Endometrium (tissue), 2 donors: ENCODE data around the gene PSG7.
"Not testable (repeated sequence)": the region's sequence is repeated elsewhere in the genome, so short reads cannot be mapped to it uniquely, and the experiment has no call there.

ENCODE experiments used
- FAIRE-seq: peaks from 2 replicates; lab custom pipeline; 2012; peaks lifted over from hg19 to GRCh38; lab: Jason Lieb, UNC
- donor health status: control.
- donor health status: control.

PSG7 gene

GRCh38 chr19:42937107-42937506 lies at the start of gene PSG7:
TSS of gene PSG7 (minus strand) at chr19:42937207. CDS start at chr19:42937076, 131 bp downstream.
- FAIRE-seq: not testable (repeated sequence)

DNA sequence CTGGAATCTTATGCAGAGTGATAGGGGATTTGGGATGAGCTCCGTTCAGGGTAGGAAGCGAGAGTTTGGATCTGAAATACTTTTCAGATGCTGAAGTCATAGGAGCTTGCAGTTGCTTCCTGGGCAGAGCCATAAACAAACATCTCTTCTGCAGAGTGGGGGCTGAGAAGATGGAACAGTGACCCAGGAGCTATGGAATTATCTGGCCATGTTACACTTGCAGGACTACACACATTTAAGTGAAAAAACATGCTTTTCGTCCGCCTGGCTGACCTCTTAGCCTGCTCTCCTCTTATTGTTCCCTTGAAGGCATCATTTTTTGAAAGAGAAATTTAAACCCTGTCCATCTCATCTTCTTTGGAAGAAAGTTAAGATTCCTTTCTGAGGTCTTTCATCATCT lies 48.6 kb upstream of the PSG7 start:
- no peak for FAIRE-seq

DNA sequence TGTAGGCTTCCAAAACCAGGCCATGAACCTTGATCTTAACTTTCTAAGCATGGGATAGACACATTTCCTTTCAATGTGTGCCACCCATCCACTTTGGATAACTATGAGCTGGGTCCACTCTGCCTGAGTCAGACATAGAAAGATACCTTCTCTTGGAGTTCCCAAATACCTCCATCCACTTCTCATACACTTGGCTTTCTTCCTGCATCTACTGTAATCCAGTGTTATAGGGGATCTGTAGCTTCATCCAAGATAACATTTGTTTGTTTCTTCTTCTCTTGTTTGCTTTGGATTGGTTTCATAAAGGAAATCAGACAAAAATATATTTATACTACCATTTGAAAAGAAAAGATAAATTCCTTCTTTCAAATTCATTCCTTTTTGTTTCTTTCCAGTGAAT lies 45.1 kb upstream of the PSG7 start:
- not testable (repeated sequence) for FAIRE-seq

- FAIRE-seq: not testable (repeated sequence)
Measured at GRCh38 chr19:42971451-42971850, 34.4 kb upstream of the PSG7 start.

DNA sequence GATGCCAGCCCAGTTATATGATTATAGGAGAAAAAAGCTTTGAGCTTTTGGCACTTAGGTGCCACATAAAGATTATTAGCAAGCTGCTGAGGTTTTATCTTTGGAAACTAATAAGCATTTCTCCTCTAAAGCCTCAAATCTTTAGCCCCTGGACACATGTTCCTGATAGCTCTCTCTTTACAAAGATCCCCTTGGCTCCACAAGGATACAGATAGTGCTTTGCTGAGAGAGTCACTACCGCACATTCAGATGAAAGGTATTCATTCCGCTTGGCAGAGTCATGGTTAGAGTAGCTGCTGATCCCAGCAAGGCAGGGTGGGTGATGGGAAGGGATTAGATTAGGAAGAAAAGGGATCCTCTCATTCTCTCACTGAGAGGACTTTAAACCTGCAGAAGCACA lies 28.2 kb upstream of the PSG7 start:
- FAIRE-seq: no peak

DNA sequence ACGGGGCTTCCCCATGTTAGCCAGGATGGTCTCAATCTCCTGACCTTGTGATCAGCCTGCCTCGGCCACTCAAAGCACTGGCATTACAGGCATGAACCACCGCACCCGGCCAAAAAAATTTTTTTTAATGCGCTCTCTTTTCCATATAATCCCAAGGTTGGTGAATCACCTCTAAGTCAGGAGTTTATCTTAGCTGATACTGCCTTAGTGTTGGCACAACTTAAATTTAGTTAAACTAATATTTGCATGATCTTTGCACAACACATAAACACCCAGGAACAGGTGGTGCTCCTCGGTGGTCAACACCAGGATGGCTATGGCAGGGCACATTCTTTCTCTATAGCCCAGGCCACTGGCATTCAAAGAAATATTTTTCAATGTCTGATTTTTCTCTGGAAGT lies 24.1 kb upstream of the PSG7 start:
- no peak for FAIRE-seq

DNA sequence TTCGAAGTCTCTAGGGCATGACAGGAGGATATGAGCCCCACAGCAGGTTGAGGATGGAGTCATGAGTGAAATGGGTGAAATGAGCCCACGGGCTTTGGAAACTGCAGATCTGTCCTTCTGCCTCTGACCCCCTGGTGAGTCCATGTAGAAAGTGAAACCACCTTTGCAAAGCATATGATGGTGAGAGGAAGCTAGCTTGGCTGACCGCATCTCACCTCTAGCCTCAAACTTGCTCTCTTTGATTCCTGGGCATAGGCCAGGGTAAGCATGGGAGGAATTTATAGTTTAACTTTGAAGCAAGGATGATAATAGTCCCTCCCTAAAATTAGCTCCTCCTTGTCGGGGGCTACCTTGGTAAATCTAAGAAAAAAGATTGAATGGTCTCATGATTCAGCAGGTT lies 15.1 kb upstream of the PSG7 start:
- not testable (repeated sequence) for FAIRE-seq

- not testable (repeated sequence) for FAIRE-seq
Measured at GRCh38 chr19:42951476-42951875, 14.5 kb upstream of the PSG7 start.

GRCh38 chr19:42942187-42942789 lies 5.3 kb upstream of the PSG7 start:
- no peak for FAIRE-seq

DNA sequence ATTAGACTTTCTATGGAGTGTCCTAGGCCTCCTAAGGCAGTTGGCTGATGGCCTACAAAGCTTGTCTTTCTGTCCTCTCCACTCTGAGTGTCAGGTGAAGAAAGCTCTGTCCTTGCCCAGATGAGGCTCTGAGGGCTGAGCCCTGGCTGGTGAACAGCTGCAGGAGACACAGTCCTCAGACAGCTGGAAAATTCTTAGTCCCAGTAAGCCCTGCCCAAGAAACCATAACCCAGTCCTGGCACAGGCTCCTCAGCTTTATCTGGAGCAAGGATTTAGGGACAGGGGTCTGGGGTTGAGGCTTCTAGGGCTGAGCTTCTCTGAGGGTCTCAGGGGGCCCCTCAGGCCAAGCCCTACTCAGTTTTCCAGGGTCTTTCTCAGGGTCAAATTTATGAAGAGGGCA lies 2.3 kb downstream of the PSG7 start:
- not testable (repeated sequence) for FAIRE-seq

- not testable (repeated sequence) for FAIRE-seq
Measured at GRCh38 chr19:42934183-42934582, 2.8 kb downstream of the PSG7 start.

GRCh38 chr19:42933412-42933811 lies 3.6 kb downstream of the PSG7 start:
- FAIRE-seq: not testable (repeated sequence)

DNA sequence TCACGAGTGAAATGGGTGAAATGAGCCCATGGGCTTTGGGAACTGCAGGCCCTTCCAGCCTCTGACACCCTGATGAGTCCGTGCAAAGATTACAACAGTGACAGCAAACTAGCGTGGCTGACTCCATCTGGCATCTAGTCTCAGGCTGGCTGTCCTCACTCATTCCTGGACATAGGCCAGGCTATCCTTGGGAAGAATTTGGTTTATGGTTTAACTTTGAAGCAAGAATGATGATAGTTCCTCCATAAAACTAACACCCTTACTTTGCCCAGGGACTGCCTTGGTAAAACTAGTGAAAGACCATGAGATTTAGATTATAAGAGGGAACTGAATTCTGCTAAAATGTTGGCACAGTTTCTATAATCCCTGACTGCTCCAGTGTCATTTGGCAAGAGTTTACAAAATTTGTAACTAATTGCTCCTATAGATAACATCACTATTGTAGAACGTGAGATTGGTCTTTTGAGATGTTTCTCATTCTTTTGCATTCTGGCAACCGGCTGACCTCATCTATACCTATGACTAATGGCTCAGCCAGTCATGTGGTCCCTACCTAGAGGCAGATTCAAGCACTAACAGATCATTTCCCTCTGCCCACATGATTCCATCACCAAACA lies 4.4 kb downstream of the PSG7 start:
- FAIRE-seq: not testable (repeated sequence)

- not testable (repeated sequence) for FAIRE-seq
Measured at GRCh38 chr19:42930214-42930613, 6.8 kb downstream of the PSG7 start.

GRCh38 chr19:42928896-42929295 lies 8.1 kb downstream of the PSG7 start:
- FAIRE-seq: no peak

- FAIRE-seq: no peak
Measured at GRCh38 chr19:42926781-42927180, 10.2 kb downstream of the PSG7 start.

DNA sequence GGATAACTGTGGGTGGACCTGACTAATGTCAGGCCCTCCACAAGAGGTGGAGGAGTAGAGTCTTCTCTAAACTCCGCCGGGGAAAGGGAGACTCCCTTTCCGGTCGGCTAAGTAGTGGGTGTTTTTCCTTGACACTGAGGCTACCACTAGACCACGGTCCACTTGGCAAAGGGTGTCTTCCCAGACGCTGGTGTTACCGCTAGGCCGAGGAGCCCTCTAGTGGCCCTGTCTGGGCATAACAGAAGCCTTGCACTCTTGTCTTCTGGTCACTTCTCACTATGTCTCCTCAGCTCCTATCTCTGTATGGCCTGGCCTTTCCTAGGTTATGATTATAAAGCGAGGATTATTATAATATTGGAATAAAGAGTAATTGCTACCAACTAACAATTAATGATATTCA lies 13.9 kb downstream of the PSG7 start:
- not testable (repeated sequence) for FAIRE-seq

DNA sequence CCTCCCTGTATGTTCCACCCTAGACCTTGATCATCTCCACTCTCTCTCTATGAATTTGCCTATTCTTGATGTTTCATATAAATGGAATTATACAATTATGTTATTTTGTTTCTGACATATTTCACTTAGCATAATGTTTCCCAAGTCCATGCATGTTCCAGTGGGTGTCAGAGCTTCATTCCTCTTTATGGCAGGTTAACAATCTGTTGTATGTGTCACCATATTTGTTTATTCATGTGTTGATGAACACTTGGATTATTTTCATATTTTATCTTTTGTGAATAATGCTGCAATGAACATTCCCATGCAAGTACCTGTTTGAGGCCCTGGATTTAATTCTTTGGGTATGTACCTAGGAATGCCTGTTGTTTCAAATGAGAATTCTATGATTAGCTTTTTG lies 16.0 kb downstream of the PSG7 start:
- FAIRE-seq: not testable (repeated sequence)

- FAIRE-seq: no peak
Measured at GRCh38 chr19:42919757-42920079, 17.3 kb downstream of the PSG7 start.

- FAIRE-seq: not testable (repeated sequence)
Measured at GRCh38 chr19:42919070-42919756, 17.8 kb downstream of the PSG7 start.

- FAIRE-seq: not testable (repeated sequence)
Measured at GRCh38 chr19:42918377-42919069, 18.5 kb downstream of the PSG7 start.

- FAIRE-seq: not testable (repeated sequence)
Measured at GRCh38 chr19:42917634-42918033, 19.4 kb downstream of the PSG7 start, which contains the start of gene PSG6. TSS of gene PSG6 (minus strand) at chr19:42917894. CDS start at chr19:42917792, 102 bp downstream.

- not testable (repeated sequence) for FAIRE-seq
Measured at GRCh38 chr19:42916931-42917330, 20.1 kb downstream of the PSG7 start.
